NCI-H1417 treated with DMSO at 0.1 percent for 48 hours (cell line): ENCODE results near the gene VAT1.
"Not testable (repeated sequence)": the region's sequence is repeated elsewhere in the genome, so short reads cannot be mapped to it uniquely, and the experiment has no call there.

Source experiments
- DNase-seq: peaks from one replicate; lab custom pipeline; 2025; lab: John Stamatoyannopoulos, UW

VAT1 gene

DNA sequence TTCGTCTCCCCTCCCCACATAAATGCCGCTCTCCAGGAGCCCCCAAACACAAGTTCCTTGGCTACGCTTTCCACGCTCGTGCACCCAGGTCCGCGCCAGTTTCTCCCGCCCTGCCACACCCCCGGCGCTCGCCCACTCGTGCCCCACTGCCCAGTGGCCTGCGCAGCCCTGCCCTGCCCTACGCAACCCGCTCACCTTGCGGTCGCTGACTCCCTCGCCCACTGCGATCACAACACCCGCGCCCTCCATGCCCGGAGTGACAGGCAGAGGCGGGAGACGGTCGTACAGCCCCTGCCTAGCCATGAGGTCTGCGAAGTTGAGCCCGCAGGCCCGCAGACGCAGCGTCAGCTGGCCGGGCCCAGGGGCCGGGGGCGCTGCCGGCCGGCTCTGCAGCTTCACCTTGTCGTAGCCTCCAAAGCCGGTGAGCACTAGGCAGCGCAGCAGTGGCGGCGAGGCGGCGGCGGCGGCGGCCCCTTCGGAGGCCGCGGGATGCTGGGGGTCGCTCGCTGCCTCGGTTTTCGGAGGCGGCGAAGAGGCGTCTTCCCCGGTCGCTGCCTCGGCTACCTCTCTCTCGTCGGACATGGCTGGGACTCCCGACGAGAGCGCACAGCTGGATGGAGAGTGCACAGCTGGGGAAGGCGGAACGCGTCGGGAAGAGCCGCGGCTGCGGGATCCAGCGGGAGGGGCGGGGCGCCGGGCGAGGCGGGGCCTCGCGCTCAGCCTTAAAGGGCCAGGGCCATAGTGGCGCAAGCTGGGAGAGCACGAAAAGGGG is at the start of gene VAT1:
Gene VAT1, minus strand, starts transcription at position 645 of the 772 bp plus-strand sequence. Its CDS starts 63 bp downstream, at position 582.
- DNase-seq, result no peak

DNA sequence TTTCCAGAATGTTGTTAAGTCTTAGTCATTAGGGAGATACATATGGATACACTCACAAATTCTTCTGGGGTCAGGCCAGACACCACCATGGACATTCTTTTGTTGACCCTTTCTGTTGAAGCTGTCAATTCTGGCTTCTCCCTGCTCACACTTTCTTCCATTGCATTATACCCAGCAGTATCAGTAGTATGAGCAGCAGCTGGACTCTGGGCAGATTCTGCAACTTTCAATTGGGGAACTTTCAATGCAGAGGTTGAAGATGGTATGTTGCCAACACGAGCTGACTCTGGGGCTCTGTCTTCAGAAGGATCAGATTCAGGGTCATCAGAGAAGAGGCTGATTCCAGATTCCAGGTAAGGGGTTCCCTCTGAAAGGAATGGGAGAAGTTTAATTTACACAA is 48.7 kb upstream of the VAT1 start:
- DNase-seq, result no peak

DNA sequence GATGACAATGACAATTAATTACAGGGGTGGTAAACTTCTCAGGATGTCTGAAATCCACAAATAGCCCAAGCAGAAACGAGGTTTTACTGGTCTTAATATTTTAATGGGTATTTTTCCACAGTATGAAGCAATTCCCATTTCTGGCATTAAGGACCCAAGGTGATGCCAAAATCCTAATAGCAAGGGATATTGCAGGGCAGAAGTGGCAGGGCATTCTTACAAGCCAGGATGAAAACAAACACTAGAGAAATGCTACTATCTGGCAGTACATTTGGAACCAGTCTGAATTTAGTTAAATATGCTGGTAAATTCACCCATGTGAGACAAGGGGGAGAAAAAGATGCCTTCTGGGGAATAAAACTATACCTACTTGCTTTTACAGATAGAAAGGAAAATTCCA is 48.1 kb upstream of the VAT1 start:
- no peak for DNase-seq

DNA sequence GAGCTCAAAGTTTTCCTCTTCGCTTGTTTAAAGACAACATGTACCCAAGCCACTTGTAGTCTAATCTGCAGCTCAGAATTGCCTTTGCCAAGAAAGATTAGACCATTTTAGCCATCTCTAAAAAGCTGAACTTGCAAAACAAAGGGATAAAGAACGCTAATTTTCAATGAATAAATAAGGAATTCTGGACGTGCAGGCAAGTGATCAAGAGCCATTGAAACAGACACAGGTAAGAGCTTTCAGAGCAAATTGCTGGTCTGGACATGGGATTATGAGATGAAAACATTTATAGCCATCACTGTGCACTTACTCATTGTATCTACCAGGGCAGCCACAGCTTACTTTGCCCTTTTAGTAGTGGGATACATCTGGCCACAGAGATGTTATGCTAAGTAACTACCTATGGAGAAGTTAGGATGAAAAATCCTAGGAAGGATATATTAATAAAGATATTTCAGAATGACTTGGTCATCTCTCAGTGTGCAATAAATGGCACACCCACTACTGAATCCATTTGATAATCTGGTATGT is 47.2 kb upstream of the VAT1 start:
- DNase-seq, result no peak

DNA sequence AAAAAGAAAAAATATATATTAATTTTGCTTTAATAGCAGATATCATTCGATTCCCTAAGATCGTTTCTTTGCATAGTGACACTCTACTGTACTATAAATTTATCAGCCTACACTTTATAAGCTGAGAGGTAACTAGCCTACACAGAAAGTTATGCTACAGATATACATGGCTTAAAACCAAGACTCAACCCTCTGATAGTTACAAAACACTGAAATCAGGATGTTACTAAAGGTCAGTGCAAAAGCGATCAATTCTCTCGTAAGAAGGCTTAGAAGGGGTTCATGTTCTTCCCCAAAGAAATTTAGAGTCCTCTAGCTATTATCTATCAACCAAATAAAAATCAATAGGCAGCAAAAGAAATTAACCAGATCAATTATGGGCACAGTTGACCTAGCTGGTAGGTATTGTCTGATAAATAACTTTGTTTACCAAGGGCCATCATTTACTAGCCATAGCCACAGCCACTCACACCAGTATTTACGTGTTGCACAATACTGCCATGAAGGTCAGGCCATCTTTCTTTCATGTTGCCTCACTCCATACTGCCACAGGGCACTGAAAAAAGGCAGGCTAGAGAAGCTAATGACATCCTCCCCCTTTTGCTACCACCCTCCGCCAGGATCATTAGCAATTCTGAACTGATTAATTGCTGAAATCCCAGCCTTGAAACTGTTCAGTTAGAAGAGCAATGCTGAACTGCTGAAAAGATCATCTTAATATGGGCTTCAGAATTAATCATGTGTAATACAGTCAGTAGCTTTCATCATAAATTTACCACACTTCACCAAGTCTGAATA is 46.6 kb upstream of the VAT1 start:
- no peak for DNase-seq

DNA sequence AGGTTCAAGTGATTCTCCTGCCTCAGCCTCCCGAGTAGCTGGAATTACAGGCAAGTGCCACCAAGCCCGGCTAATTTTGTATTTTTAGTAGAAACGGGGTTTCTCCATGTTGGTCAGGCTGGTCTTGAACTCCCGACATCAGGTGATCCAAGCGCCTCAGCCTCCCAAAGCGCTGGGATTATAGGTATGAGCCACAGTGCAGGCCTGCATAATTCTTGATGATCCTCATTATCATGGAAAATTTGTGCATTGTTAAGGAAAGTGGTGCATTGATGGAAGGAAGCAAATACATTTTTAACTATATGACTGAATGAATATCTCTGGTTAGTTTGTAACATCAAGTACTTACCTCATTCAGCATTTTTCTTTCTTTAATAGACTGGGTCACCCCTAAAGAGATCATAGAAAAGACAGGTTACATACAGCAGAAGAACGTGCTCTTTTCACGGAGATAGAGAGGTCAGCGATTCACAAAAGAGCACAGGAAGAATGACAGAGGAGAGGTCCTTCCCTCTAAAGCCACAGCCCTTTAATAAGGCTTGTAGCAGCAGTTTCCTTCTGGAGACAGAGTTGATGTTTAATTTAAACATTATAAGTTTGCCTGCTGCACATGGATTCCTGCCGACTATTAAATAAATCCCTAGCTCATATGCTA is 40.9 kb upstream of the VAT1 start:
- DNase-seq, result no peak

DNA sequence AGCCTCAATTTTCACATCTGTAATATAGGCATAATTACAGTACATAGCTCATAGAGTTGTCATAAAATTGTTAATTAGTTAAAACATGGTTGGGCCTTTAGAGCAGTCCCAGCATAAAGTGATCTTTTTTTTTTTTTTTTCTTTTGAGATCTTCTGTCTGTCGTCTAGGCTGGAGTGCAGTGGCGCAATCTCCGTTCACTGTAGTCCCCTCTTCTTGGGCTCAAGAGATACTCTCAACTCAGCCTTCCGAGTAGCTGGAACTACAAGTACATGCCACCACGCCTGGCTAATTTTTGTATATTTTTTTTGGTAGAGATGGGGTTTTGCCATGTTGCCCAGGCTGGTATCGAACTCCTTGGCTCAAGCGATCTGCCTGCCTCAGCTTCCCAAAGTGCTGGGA is 33.9 kb upstream of the VAT1 start:
- DNase-seq, result no peak

DNA sequence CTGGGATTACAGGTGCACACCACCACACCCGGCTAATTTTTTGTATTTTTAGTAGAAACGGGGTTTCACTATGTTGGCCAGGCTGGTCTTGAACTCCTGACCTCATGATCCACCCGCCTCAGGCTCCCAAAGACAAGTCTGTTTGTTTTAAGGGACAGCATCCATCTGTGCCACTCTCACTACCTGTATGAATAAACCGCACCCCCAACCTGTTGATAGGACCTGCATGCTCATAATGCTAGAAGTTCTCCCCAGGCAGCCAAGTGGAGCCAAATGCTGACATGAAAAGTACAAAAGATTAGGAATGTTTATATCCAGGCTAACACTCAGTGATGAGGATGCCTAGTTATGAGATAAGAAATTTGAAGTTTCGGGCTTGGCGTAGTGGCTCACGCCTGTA is 30.8 kb upstream of the VAT1 start:
- DNase-seq, result not testable (repeated sequence)

DNA sequence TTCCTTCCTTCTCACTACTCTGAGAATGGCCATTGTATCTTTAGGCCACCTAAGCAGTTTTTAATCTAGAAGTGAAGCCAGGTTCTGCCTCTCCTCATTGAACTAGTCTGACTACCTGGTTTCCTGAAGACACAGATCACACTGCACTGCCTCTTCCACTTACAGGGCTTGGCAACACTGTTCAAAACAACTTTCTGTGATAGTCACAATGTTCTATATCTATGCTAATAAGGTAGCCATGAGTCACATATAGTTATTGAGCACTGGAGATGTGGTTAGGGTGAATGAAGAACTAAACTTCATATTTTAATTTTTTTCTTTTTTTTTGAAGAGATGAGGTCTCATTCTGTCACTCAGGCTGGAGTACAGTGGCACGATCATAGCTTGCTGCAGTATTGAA is 29.8 kb upstream of the VAT1 start:
- no peak for DNase-seq

DNA sequence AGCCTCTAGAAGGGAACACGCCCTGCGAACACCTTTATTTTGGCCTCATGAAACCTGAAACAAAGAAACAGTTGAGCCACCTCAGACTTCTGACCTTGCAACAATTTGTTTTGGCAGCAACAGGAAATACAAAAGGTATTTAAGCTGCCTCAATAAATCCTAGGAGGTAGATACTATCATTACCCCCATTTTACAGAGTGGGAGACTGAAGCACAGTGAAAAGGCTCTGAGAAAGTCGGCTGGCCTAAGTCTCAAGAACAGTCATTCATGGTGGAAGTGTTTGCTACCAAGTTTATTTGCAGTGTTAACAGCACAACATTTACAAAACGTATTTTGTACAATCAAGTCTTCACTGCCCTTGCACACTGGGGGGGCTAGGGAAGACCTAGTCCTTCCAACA is 21.8 kb upstream of the VAT1 start:
- no peak for DNase-seq

DNA sequence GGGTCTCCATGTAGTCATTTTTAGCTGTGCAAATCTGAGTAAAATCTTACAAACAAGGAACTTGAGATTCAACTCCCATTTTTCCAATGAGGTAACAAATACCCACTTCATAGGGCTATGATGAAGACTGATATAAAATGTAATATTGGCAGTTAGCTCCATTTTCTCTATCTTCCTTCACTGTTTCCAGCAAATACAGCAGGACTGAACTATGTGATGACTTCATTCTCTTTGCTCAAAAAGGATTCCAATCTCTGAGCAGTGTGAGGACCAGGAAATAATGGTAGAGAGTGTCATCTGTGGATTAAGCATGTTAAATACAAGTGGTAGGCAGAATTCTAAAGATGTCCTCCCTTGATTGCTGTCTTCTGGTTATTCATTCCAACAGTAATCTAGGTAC is 21.1 kb upstream of the VAT1 start:
- no peak for DNase-seq

DNA sequence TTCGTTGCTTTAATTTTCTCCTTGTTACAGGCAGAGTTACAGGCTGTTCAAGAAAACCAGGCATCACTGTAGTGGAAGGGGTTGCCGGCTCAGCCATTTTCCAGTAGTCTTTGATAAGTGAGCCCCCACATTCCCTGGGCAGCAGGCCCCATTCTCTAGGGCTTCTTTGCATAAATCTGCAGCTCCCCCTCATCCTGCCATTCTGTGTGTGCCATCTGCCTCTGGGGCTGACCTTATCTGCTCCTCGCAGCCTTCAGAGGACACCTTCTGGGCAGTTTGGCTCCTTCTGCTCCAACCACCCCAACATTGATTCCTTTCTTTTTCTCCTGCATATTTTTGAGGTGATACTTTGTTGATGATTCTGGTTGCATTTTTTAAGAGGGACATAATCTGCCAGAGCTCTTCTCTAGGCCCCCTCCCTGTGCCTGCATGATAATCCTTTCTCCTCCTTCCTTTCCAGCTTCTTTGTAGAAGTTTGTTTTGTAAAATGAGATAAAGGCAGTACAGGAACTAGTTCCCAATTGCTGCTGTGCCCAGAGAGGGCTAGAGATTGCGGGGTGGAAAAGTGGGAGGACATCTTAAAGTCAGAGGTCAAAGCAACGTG is 19.9 kb upstream of the VAT1 start:
- no peak for DNase-seq

DNA sequence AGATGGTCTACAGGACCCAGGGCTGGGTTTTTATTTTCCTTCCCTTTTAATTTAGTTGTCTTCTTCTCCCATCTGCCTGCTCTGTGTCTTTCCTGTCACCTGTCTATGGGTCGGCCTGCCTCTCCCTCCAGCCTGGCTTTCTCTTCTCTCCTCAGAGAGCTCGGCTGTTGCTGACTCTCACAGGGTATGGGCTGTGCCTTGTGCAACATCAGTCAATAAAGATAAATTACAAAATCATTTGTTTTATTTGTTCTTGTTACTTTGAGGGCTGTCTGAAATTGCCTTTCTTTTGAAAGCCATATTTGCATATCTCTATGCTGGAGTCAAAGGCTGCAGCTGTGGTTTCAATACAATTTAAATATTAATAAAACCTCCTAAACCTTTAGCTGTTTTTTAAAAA is 18.5 kb upstream of the VAT1 start:
- no peak for DNase-seq

DNA sequence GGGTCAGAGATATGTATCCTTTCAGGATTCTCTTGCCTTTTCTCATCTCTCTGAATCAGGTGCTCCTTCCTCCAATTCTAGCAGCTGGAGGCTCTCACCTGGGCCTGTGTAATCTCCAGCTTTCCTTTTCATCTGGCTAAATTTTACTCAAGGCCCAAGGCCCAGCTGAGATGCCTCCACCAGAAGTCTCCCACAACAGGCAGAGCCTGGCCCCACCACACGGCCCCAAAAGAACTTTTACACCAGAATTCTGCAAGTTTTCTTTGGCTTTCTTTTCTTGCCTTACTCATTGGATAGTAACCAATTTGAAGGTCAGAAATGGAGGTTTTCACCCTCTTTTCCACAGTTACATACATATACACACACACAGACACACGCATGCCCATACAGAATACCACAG is 17.5 kb upstream of the VAT1 start:
- DNase-seq, result no peak

DNA sequence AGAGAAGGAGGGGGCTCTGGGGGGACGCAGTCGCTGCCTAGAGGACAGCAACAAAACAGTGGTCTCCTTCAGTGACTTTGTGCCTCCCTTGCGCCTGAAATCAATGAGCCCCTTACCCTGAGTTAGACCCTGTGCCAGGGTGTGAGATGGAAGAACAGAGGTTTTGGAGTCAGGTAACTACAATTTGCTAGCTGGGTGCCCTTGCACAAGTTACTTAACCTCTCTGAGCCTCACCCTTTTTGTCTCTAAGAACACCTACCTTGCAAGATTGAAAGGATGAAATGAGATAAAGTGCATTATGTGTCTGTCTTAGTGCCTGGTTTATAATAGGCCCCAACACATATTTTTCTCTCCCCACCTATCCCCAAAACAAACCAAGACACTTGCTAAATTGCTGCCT is 12.7 kb upstream of the VAT1 start:
- DNase-seq, result no peak

DNA sequence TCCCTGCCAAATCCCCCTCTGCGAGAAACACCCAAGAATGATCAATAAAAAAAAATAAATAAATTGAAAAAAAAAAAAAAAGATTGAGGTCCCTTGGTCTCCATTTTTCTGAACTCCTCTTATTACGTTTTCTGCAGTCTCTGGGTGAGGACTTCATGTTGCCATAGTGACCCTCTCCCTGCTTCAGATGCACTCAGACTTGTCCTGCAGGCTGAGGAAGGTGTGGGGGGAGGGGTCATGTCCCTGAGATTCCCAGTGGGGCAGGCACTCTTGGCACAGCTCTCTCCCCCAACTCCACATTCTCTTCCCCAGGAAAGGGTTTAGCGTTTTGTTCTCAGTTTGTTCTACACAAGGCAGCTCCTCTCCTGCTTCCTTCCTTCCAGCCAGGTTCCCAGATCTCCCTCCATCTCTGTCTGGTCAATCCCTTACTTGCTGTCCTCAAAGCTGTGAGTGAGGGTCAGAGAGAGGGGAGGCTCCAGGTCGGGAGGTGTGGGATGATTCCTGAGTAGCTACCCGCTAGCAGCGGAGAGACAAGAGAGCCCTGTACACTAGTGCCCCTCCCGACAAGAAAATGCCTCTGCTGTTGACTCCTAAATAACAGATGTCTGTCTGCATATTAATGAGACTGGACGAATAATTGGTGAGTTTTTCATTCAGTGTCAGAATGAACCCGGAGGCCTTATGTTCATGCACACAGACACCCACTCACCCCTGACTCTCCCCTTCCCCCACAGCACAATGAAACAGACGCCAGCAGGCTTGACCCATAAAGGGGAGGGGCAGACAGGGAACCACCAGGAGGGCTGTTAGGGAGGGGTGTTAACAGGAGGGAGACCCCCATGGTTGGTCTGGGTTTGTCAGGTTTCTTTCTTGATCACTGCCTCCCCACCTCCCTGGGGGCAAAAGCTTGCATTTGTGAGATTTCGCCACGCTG is 12.0 kb upstream of the VAT1 start:
- DNase-seq, result no peak

DNA sequence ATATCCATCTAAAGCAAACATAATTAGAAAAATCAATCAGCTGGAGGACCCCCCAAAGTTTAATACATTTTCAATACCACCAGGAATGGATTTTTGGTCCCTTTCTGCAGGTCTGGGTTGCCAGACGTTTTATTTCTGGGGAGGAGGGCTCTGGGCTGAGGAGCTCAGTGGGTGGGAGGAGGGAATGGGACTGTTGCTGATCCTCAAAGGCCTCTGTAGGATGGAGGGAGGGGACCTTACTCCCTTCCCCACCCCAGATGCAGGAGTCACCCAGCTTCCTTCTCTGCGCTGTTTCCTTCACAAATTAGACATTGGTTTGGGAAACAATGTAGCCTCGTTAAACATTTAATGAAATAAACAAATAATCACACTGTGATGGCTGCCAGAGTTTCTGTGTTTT is 9.5 kb upstream of the VAT1 start:
- no peak for DNase-seq

DNA sequence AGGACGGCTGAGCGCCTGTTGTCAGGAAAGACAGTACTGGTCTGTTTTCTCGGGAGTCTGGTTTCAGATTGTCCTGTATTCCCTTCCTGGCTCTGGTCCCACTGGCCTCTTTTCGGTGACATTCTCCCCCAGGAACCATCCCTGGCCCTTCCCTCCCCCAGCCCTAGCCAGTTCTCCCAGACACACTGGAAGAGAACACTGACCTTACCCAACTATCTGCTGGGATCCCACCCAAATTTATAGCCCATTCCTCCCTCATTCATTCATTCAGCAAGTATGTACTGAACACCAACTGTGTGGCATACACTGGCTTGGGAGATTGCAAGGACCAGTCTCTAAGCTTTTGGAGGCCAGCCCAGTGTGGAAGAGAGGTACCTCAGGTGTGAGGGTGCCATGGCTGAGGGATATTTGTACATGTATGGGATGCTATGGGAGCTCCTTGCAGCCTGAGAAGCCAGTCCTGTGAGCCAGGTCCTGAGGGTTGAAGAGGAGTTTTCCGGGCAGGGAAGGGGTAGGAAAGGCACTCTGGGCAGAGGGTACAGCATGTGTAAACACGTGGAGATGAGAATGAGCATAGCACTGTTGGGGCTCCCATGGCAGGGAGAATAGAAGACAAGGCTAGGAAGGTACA is 8.1 kb upstream of the VAT1 start:
- no peak for DNase-seq

DNA sequence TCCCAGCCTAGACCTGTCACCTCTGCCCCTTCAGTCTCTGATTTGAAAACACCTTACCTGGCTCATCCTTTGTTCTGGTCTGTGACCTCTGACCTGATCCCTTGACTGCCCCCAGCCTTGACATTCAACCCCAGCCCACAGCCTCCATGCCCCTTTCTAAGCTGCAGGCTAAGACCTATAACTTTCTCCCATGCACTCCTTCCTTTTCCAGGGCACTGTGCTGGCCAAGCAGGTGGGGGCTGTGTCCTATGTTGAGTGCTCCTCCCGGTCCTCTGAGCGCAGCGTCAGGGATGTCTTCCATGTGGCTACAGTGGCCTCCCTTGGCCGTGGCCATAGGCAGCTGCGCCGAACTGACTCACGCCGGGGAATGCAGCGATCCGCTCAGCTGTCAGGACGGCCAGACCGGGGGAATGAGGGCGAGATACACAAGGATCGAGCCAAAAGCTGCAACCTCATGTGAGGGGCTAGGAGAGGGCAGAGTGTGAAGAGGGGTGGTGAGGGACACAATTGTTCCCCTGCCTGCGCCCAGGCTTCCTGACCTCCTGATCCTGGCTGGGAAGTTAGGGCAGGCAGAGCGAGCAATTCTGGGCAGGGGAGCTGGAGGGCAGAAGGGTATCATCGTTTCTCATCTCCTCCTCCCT is 6.2 kb upstream of the VAT1 start:
- DNase-seq, result no peak
